HepG2 (cell line): Measurements from ENCODE around the gene RSKR. TPM values are rescaled to one million over a fixed set of nuclear protein-coding genes. Genes with fewer than 3 reads are reported as not detected.

ENCODE experiments used
- AGO1 ChIP-seq: fragments of 200-400 bp; formaldehyde crosslinking; IDR thresholded peaks from 2 replicates; pipeline ENCODE4 v1.6.1; 2017; ENCODE audit warnings: mild to moderate bottlenecking, low read depth, low read length, moderate library complexity; ENCODE audit not compliant: poor library complexity, severe bottlenecking
- ATAD3A ChIP-seq: sonication (generic); formaldehyde crosslinking; IDR thresholded peaks from 2 replicates; pipeline ENCODE4 v1.4.0; 2020; ENCODE audit warnings: missing genetic modification reagents
- HNRNPUL1 ChIP-seq: fragments of 200-400 bp; formaldehyde crosslinking; IDR thresholded peaks from 2 replicates; pipeline ENCODE4 v1.6.1; 2017; ENCODE audit warnings: low read depth, mild to moderate bottlenecking, low read length, moderate library complexity
- IKZF1 ChIP-seq: fragments of 450-650 bp; IDR thresholded peaks from 2 replicates; pipeline ENCODE4 v1.7.1; 2016
- MEIS1 ChIP-seq: sonication (generic); formaldehyde crosslinking; IDR thresholded peaks from 2 replicates; pipeline ENCODE4 v1.9.0; 2021; ENCODE audit warnings: mild to moderate bottlenecking, missing genetic modification reagents, moderate library complexity, borderline replicate concordance
- MTF2 ChIP-seq: sonication (generic); formaldehyde crosslinking; IDR thresholded peaks from 2 replicates; pipeline ENCODE4 v1.5.0; 2020; ENCODE audit warnings: missing genetic modification reagents, borderline replicate concordance
- PHB2 ChIP-seq: fragments of 450-650 bp; IDR thresholded peaks from 2 replicates; pipeline ENCODE4 v1.6.1; 2018; ENCODE audit not compliant: partially characterized antibody
- ZBTB49 ChIP-seq: sonication (generic); formaldehyde crosslinking; IDR thresholded peaks from 2 replicates; pipeline ENCODE4 v1.4.0; 2020; ENCODE audit warnings: missing genetic modification reagents, borderline replicate concordance
- ZC3H13 ChIP-seq: sonication (generic); formaldehyde crosslinking; IDR thresholded peaks from 2 replicates; pipeline ENCODE4 v1.8.1; 2023; ENCODE audit warnings: mild to moderate bottlenecking, missing genetic modification reagents, moderate library complexity
- ZNF12 ChIP-seq: sonication (generic); formaldehyde crosslinking; IDR thresholded peaks from 2 replicates; pipeline ENCODE4 v1.5.0; 2020; ENCODE audit warnings: missing genetic modification reagents
- ZNF143 ChIP-seq: sonication (generic); formaldehyde crosslinking; IDR thresholded peaks from 2 replicates; pipeline ENCODE4 v1.4.0; 2020; ENCODE audit warnings: missing genetic modification reagents
- ZNF577 ChIP-seq: sonication (generic); formaldehyde crosslinking; IDR thresholded peaks from 2 replicates; pipeline ENCODE4 v1.4.0; 2020; ENCODE audit warnings: mild to moderate bottlenecking, low read depth, missing genetic modification reagents, borderline replicate concordance
- ZNF644 ChIP-seq: IDR thresholded peaks from 2 replicates; pipeline ENCODE4 v1.6.1; 2016; ENCODE audit warnings: low read depth
- ZNF674 ChIP-seq: sonication (generic); formaldehyde crosslinking; IDR thresholded peaks from 2 replicates; pipeline ENCODE4 v1.5.0; 2020; ENCODE audit warnings: low read depth, mild to moderate bottlenecking, missing genetic modification reagents
- ZNF766 ChIP-seq: sonication (generic); formaldehyde crosslinking; IDR thresholded peaks from 2 replicates; pipeline ENCODE4 v1.5.0; 2020; ENCODE audit warnings: missing genetic modification reagents, borderline replicate concordance
- ZNF781 ChIP-seq: sonication (generic); formaldehyde crosslinking; IDR thresholded peaks from 2 replicates; pipeline ENCODE4 v1.5.1; 2020; ENCODE audit warnings: borderline replicate concordance, mild to moderate bottlenecking, missing genetic modification reagents; ENCODE audit errors: not compliant biosample characterization
- ZSCAN22 ChIP-seq: sonication (generic); formaldehyde crosslinking; IDR thresholded peaks from 2 replicates; pipeline ENCODE4 v1.4.0; 2020; ENCODE audit warnings: mild to moderate bottlenecking, missing genetic modification reagents
- polyA plus RNA-seq, 8 experiments: library from polyadenylated mRNA; depleted of rRNA in 3 of 8; stranded (reverse) in 7 of 8; unstranded in 1 of 8; fragments of >200 nt; fragmentation: Illumina TruSeq in 4 of 8; extraction: Trizol in 4 of 8; gene quantifications; 2 replicates each; pipeline versions ENCODE4 v1.2.1 to v1.2.3, GENCODE V29; 2011 to 2016; ENCODE audit warnings: low read depth in 4 of 8, missing spikeins in 1 of 8, mixed read lengths in 1 of 8; ENCODE audit not compliant: insufficient read depth in 1 of 8
- total RNA-seq, 5 experiments: library from RNA; depleted of rRNA; stranded (reverse); fragments of >200 nt; fragmentation: Illumina TruSeq; extraction: Trizol; gene quantifications; 2 replicates each; pipeline ENCODE4 v1.2.3, GENCODE V29; 2016; ENCODE audit warnings: low read depth in 1 of 5
- TF ChIP-seq, protein P1 (sequence below): sonication (generic); formaldehyde crosslinking; IDR thresholded peaks from 2 replicates; pipeline ENCODE4 v1.4.0; 2020; ENCODE audit warnings: missing genetic modification reagents
- TF ChIP-seq, protein P2 (sequence below): sonication (generic); formaldehyde crosslinking; IDR thresholded peaks from 2 replicates; pipeline ENCODE4 v1.4.0; 2020; ENCODE audit warnings: mild to moderate bottlenecking, missing genetic modification reagents
- TF ChIP-seq, protein P3 (sequence below): sonication (generic); formaldehyde crosslinking; IDR thresholded peaks from 2 replicates; pipeline ENCODE4 v1.5.0; 2020; ENCODE audit warnings: missing genetic modification reagents
- TF ChIP-seq, protein P4 (sequence below): sonication (generic); formaldehyde crosslinking; IDR thresholded peaks from 2 replicates; pipeline ENCODE4 v1.5.0; 2020; ENCODE audit warnings: missing genetic modification reagents

RSKR gene
- total and polyA plus RNA-seq, 2 of the 13 experiments (the other 11 are each of a cell fraction or from before 2014, with no cell fraction given), result 5.0 to 10.4 TPM

DNA sequence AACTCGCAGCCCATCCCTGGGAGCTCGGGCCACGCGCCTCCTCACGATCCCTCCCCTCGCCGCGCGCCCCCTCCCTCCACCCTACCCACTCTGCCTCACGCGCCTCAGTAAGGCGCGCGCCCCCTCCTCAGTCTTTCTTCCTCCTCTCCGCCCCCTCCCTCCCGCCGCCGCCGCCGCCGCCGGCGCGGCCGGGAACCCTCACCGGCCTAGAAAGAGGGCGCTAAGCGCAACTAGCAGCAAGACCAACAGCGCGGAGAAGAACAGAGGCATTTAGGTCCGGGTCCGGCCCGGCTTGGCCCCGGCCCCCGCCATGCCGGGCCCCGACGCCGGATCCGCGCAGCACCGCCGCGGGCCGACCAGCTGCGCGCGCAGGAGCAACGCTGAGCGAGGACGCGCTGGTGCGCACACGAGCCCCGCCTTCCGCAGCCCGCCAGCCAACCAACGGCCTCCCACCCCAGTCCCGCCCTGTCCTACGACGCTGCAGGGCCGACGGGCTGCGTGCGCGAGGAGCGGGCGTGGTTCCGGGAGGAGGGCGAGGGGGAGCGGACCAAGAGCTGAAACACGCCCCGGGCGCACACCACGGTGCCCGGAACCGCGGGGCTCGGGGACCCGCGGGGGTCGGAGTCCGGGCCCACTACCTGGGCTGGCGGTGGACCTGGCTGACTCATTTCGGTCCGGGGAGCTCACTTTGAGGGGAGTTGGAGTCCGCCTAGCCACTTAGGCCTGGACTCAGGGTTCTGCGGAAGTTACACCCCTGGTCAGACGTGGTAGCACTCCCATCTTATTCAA lies 31.0 kb upstream of the RSKR start, which contains the start of gene BLTP2 (continued):
- no peak for TF ChIP-seq ZSCAN22 (CRISPR knock-in tag)
- no peak for TF ChIP-seq PHB2
- TF ChIP-seq, protein P1, sequence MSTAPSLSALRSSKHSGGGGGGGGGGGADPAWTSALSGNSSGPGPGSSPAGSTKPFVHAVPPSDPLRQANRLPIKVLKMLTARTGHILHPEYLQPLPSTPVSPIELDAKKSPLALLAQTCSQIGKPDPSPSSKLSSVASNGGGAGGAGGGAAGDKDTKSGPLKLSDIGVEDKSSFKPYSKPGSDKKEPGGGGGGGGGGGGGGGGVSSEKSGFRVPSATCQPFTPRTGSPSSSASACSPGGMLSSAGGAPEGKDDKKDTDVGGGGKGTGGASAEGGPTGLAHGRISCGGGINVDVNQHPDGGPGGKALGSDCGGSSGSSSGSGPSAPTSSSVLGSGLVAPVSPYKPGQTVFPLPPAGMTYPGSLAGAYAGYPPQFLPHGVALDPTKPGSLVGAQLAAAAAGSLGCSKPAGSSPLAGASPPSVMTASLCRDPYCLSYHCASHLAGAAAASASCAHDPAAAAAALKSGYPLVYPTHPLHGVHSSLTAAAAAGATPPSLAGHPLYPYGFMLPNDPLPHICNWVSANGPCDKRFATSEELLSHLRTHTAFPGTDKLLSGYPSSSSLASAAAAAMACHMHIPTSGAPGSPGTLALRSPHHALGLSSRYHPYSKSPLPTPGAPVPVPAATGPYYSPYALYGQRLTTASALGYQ (CRISPR knock-in tag), result no peak
- no peak for TF ChIP-seq ZNF644 (CRISPR knock-in tag)
- 0 out of 2 replicates have a peak, but pooled peaks have one; percentile 70 for TF ChIP-seq ZNF674 (CRISPR knock-in tag)
- no peak for TF ChIP-seq MTF2
- no peak for TF ChIP-seq ZNF781 (CRISPR knock-in tag)
- peak; percentile 85 for TF ChIP-seq ZC3H13 (CRISPR knock-in tag)
- TF ChIP-seq, protein P2, sequence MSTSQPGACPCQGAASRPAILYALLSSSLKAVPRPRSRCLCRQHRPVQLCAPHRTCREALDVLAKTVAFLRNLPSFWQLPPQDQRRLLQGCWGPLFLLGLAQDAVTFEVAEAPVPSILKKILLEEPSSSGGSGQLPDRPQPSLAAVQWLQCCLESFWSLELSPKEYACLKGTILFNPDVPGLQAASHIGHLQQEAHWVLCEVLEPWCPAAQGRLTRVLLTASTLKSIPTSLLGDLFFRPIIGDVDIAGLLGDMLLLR (CRISPR knock-in tag), result peak; percentile 52; the same call in 1 of the 2 replicates
- no peak for TF ChIP-seq HNRNPUL1
- no peak for TF ChIP-seq IKZF1
- TF ChIP-seq, protein P3, sequence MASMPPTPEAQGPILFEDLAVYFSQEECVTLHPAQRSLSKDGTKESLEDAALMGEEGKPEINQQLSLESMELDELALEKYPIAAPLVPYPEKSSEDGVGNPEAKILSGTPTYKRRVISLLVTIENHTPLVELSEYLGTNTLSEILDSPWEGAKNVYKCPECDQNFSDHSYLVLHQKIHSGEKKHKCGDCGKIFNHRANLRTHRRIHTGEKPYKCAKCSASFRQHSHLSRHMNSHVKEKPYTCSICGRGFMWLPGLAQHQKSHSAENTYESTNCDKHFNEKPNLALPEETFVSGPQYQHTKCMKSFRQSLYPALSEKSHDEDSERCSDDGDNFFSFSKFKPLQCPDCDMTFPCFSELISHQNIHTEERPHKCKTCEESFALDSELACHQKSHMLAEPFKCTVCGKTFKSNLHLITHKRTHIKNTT (CRISPR knock-in tag), result no peak
- TF ChIP-seq AGO1, result peak; percentile 61
- no peak for TF ChIP-seq ZNF577 (CRISPR knock-in tag)
- TF ChIP-seq ZNF12 (CRISPR knock-in tag), result no peak
- no peak for TF ChIP-seq ZBTB49 (CRISPR knock-in tag)
- no peak for TF ChIP-seq ZNF766 (CRISPR knock-in tag)
- TF ChIP-seq ZNF143 (CRISPR knock-in tag), result no peak
- TF ChIP-seq MEIS1 (CRISPR knock-in tag), result no peak
- TF ChIP-seq ATAD3A (CRISPR knock-in tag), result no peak
- TF ChIP-seq, protein P4, sequence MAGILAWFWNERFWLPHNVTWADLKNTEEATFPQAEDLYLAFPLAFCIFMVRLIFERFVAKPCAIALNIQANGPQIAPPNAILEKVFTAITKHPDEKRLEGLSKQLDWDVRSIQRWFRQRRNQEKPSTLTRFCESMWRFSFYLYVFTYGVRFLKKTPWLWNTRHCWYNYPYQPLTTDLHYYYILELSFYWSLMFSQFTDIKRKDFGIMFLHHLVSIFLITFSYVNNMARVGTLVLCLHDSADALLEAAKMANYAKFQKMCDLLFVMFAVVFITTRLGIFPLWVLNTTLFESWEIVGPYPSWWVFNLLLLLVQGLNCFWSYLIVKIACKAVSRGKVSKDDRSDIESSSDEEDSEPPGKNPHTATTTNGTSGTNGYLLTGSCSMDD (CRISPR knock-in tag), result no peak
